ENCODE data around the gene MROH7.

GRCh38 chr1:54751426-54751825, 109.8 kb downstream of the MROH7 start:
- no peak for TF ChIP-seq POLR2A (IDR thresholded peaks at IDR 0.05; ENCODE audit: low read depth)
- no peak for TF ChIP-seq EP300 (IDR thresholded peaks at IDR 0.05)
- no peak for TF ChIP-seq CTCF (IDR thresholded peaks at IDR 0.05)
- no peak for TF ChIP-seq POLR2AphosphoS5 (IDR thresholded peaks at IDR 0.05)

All from esophagus muscularis mucosa (tissue), 4 donors.